Endothelial cell of umbilical vein (primary cell): ENCODE measurements around the gene ATG7.
"Not testable (repeated sequence)": the region's sequence is repeated elsewhere in the genome, so short reads cannot be mapped to it uniquely, and the experiment has no call there.

ENCODE experiments used
- CTCF ChIP-seq, 2 donors: IDR thresholded peaks; 1 replicate in 1 of 2; 2 replicates in 1 of 2; pipeline ENCODE4 v1.5.1; 2011; ENCODE audit warnings: low read length in 2 of 2, mild to moderate bottlenecking in 2 of 2, moderate library complexity in 2 of 2, control low read depth in 1 of 2, inconsistent platforms in 1 of 2, low read depth in 1 of 2; ENCODE audit not compliant: insufficient read depth in 1 of 2; ENCODE audit errors: extremely low read depth in 1 of 2
- MAX ChIP-seq: IDR thresholded peaks from 2 replicates; pipeline ENCODE4 v1.6.1; 2011; ENCODE audit not compliant: insufficient read depth, insufficient read length
- POLR2A ChIP-seq: IDR thresholded peaks from 2 replicates; pipeline ENCODE4 v1.6.1; 2012; ENCODE audit warnings: low read depth, mild to moderate bottlenecking, control low read depth, low read length

- not testable (repeated sequence) for TF ChIP-seq POLR2A; CTCF (IDR thresholded peaks at IDR 0.05; ENCODE audit: extremely low read depth in 1 of 2, insufficient read depth in 1 of 2, low read depth in 1 of 2, low read length in 2 of 2); MAX
Measured at GRCh38 chr3:11462673-11463072, 190.5 kb downstream of the ATG7 start.
